Measurements from ENCODE around the gene BMPR1A. TPM values are rescaled to one million over a fixed set of nuclear protein-coding genes. Genes with fewer than 3 reads are reported as not detected.

BMPR1A gene
- total and polyA plus RNA-seq, 9 of the 15 experiments (the other 6 are each of a cell fraction or from before 2014, with no cell fraction given), result 1.6 to 17.5 (median 9.1) TPM

- no peak for TF ChIP-seq BCLAF1 (IDR thresholded peaks at IDR 0.05; ENCODE audit: borderline replicate concordance in 1 of 2, control insufficient read depth in 1 of 2, low read depth in 2 of 2, low read length in 1 of 2)
- TF ChIP-seq SMARCE1 (IDR thresholded peaks at IDR 0.05), result no peak
- no peak for TF ChIP-seq MYBL2 (IDR thresholded peaks at IDR 0.05; ENCODE audit: low read depth)
- no peak for TF ChIP-seq MYBL2 (CRISPR knock-in tag; IDR thresholded peaks at IDR 0.05; ENCODE audit: borderline replicate concordance)
- peak; percentile 45 for TF ChIP-seq ARID1B (IDR thresholded peaks at IDR 0.05)
- TF ChIP-seq FOXJ3 (CRISPR knock-in tag; IDR thresholded peaks at IDR 0.05), result no peak
- no peak for TF ChIP-seq CREB3 (tag; conservative IDR thresholded peaks at IDR 0.05; ENCODE audit: low read depth)
- no peak for TF ChIP-seq ZBTB12 (CRISPR knock-in tag; IDR thresholded peaks at IDR 0.05)
- peak; percentile 47; the same call in 1 of the 2 replicates for TF ChIP-seq CEBPB (tag; IDR thresholded peaks at IDR 0.05)
- TF ChIP-seq LCOR (CRISPR knock-in tag; IDR thresholded peaks at IDR 0.05), result no peak
- TF ChIP-seq DPF2 (IDR thresholded peaks at IDR 0.05), result peak; percentile 48
- TF ChIP-seq ZFPM2 (CRISPR knock-in tag; IDR thresholded peaks at IDR 0.05), result no peak
- TF ChIP-seq ZNF23 (CRISPR knock-in tag; IDR thresholded peaks at IDR 0.05), result no peak
- no peak for TF ChIP-seq ZBTB40 (IDR thresholded peaks at IDR 0.05)
- no peak for TF ChIP-seq ZBTB40 (CRISPR knock-in tag; IDR thresholded peaks at IDR 0.05)
These were observed 4.1 kb upstream of the BMPR1A start (continued) for GRCh38 chr10:86752311-86752710.

Measured in K562 (cell line).